ENCODE data around the gene PDK2.
"Not testable (repeated sequence)": the region's sequence is repeated elsewhere in the genome, so short reads cannot be mapped to it uniquely, and the experiment has no call there.

PDK2 gene

DNA sequence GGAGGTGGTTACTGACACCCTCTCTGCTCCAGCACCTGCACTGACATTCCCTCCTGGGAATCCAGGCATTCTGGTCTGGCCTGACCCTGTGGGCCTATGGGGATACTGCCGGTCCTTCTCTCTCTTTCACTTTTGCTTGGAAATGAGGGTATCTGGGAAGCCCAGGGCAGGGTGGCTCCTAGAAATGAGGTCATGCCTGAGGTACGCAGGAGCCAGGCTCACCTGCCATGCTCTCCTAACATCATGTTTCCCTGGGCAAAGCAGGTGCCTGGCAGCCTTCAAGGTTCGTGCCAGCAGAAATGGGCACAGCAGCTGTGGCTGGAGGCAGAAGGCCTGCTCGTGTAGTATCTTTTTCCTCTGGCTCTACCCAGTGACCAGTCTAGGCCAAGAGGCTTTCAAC lies 35.9 kb upstream of the PDK2 start:
- no peak for DNase-seq

- DNase-seq: no peak
Observed at GRCh38 chr17:50059759-50060273, 35.3 kb upstream of the PDK2 start.

DNA sequence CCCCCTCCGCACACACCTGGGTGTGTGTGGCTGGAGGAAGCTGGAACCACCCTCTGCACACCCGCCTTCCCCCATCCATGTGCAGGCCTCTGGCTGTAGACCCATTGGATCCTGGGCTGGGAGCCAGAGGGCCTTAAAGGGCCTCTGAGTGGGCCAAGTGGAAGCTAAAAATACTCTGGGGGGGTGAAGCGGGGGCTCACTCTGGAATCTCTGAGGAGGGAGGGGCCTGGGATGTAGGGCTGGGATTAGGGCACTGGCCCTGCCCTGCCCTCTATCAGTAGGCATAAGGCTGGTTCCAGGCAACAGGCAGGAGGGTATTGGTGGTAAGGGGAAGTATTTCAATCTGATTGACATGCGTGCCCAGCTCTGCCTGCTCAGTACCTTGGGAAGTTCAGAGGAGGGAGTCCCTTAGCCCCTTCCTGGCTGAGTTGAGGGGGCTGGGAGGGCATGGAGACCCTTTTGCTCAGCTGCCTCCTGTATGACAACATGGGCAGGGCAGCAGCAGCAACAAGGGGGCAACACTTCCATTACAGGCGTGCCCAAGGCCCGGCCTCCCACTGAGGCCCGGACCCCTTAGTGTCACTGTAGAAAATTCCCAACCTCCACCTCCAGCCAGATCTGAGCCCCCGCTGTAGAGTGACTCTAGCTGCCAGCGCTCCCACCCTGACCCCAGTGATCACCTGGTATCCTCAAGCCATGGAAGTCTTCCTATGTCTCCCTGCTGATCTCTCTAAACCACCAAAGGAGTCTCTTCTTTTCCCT lies 34.0 kb upstream of the PDK2 start:
- no peak for DNase-seq

GRCh38 chr17:50061713-50062045 lies 33.5 kb upstream of the PDK2 start:
- DNase-seq: not testable (repeated sequence)

GRCh38 chr17:50062293-50063243 lies 32.6 kb upstream of the PDK2 start:
- no peak for DNase-seq

DNA sequence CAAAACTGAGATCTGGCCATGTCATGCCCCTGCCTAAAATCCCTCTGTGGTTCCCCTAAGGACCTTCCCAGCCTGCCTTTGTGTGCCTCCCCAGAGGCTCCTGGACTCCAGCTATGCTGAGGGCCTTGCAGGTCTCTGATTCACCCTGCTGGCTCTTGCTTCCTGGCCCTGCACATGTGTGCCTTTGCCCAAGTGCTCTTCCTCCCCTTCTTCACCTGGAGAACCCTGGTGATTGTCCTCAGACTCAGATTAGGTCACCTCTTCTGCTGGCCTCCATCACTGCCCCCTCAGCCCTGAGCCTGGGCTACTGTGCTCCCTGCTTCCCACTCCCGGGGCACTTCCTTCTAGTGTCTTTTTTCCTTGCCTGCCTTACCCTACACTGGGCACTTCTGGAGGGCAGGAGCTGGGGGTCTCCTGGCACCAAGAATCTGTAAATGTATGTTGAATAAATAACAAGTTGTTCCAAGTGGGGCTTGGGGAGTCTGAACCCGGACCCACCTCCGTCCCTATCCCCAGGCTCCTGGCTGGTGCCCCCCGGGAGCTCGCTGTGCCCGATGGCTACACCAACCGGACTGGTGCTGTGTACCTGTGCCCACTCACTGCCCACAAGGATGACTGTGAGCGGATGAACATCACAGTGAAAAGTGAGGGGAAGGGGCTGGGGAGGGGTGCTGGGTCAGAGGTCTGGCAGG lies 31.4 kb upstream of the PDK2 start:
- no peak for DNase-seq

- no peak for DNase-seq
Observed at GRCh38 chr17:50064253-50065001, 30.7 kb upstream of the PDK2 start.

GRCh38 chr17:50065056-50065455 lies 30.1 kb upstream of the PDK2 start:
- DNase-seq: no peak

DNA sequence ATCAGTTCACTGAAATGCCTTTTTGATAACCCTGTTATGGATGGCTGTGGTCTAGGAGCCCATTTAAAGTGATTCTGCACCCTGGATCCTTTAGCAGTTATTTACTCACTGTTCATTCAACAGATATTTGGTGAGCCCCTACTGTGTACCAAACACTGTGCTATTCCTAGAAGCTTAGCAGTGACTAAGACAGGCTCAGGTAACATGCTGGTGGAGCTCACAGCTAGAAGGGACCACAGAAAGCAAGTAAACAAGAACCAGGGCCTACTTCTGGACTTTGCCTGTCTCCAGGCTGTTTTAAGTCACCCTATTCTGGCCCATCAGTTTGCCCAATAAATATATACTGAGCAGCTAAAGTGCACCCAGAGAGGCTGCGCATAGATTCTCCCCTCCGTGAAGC lies 28.2 kb upstream of the PDK2 start:
- DNase-seq: no peak

- no peak for DNase-seq
Observed at GRCh38 chr17:50067996-50068395, 27.2 kb upstream of the PDK2 start.

DNA sequence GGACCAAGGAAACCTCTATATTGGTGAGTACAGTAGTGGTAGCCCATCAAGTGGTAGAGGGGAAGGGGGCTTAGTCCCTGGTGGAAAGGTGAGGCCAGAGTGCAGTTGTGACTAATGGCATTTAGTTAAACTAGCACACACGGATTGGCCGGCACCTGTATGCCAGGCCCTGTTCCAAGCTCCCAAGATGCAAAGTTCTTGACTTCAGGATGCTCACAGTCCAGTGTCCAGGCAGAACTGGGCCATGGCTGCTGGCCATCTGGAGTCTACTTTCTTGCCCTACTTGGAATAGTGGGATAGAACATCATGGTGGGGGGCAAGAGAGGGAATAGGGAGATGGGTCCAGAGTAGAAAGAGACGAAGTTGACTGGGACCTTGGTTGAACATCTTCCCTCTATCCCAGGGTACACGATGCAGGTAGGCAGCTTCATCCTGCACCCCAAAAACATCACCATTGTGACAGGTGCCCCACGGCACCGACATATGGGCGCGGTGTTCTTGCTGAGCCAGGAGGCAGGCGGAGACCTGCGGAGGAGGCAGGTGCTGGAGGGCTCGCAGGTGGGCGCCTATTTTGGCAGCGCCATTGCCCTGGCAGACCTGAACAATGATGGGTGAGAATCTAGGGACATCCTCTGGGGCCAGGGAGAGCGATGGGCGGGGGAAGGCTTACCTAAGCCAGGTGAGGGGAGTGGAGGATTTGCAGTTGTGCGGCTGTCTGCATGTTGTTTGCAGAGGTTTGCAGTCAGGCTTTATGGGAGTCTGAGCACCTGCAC lies 24.1 kb upstream of the PDK2 start:
- DNase-seq: no peak

DNA sequence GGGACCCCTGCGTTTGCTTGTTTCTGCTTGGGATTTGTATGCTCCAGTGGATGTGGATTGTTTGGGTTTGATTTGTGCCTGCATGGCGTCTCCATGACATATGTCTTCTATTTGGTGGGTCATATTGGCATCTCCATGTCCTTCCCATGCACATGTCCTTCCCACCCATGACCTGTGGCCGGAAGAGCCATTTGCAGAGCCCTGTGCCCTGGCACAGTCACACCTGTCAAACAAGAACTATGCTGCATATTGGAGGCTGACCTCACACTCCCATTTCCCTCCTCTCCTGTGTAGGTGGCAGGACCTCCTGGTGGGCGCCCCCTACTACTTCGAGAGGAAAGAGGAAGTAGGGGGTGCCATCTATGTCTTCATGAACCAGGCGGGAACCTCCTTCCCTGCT lies 23.5 kb upstream of the PDK2 start:
- no peak for DNase-seq

GRCh38 chr17:50072130-50072529 lies 23.0 kb upstream of the PDK2 start:
- DNase-seq: no peak

DNA sequence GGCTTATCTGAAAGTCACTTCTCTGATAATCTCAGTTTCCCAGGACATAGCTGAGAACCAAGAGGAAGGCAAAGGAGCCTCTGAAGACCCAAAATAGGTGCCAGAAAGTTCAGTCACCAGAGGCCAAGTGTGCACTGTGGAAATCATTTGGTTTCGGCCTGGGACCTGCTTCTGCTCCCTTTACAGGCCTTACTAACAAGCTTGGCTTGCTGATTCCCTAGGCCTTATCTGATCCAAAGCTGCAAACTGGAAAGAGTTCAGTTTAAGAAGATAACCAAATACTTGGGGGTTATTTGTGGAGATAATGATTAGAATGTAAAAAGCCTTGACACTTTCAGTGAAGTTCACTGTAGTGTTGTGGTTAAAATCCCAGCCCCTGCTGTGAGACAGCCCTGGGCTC lies 22.2 kb upstream of the PDK2 start:
- DNase-seq: no peak

- DNase-seq: no peak
Observed at GRCh38 chr17:50074227-50074626, 20.9 kb upstream of the PDK2 start.

- no peak for DNase-seq
Observed at GRCh38 chr17:50075446-50076032, 19.6 kb upstream of the PDK2 start.

GRCh38 chr17:50076221-50076590 lies 18.9 kb upstream of the PDK2 start:
- no peak for DNase-seq

GRCh38 chr17:50076591-50077235 lies 18.4 kb upstream of the PDK2 start:
- no peak for DNase-seq

- DNase-seq: no peak
Observed at GRCh38 chr17:50078430-50078829, 16.7 kb upstream of the PDK2 start.

DNA sequence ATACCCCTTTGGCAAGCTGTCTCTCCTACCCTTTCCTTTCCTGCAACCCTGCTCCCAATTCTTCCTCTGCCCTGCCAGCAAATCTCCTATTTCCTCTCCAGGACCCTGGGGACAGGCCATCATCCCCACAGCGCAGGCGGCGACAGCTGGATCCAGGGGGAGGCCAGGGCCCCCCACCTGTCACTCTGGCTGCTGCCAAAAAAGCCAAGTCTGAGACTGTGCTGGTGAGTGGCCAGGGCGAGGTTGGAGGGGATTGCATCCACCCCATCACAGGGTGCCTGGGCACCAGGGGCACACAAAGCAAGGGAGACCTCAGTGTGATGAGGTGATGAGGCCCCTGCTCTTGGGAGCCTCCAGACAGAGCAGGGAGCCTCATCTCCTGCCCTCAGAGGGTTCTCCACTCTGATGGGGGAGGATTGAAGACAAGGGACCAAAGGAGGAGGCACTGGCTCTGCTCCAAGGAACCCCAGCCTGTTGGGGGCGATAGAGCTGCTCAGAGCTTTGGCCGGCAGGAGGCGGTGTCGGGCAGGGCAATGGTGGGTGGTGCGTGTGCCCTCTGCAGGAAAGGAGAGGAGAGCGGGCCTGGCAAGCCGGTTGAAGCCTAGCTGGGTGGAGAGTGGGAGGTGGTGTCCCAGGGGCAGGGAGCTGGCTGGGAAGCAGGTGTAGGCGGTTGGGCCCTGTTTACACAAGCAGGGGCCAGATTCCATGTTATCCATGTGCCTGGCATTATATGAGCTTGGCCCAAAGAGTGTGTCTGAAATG lies 15.6 kb upstream of the PDK2 start:
- DNase-seq: no peak
